DOHH2 (cell line): ENCODE measurements around the gene SSBP1.

Source experiments
- H3F3A ChIP-seq: fragments of 200-600 bp; sonication (generic), shearing (Covaris generic); 2 replicates; pipeline ENCODE4 v1.6.0; 2016; ENCODE audit warnings: antibody characterized with exemption, mild to moderate bottlenecking; ENCODE audit not compliant: control insufficient read depth, insufficient read depth
- H3K27ac ChIP-seq: fragments of 200-600 bp; sonication (generic); 2 replicates; pipeline ENCODE4 v1.5.1; 2014; ENCODE audit warnings: low read depth, mild to moderate bottlenecking, low read length, moderate library complexity
- H3K27me3 ChIP-seq: fragments of 200-600 bp; sonication (generic); 2 replicates; pipeline ENCODE4 v1.6.1; 2014; ENCODE audit warnings: mild to moderate bottlenecking, low read length, mixed read lengths; ENCODE audit not compliant: control insufficient read depth
- H3K36me3 ChIP-seq: fragments of 200-600 bp; sonication (generic); 2 replicates; pipeline ENCODE4 v1.6.1; 2014; ENCODE audit warnings: mild to moderate bottlenecking, low read length, moderate library complexity, mixed read lengths; ENCODE audit not compliant: control insufficient read depth
- H3K4me1 ChIP-seq: fragments of 200-600 bp; sonication (generic); 2 replicates; pipeline ENCODE4 v1.6.1; 2014; ENCODE audit warnings: mild to moderate bottlenecking, low read length, mixed read lengths; ENCODE audit not compliant: control insufficient read depth
- H3K4me2 ChIP-seq: fragments of 200-600 bp; sonication (generic); 2 replicates; pipeline ENCODE4 v1.6.0; 2014; ENCODE audit warnings: mild to moderate bottlenecking, low read length, moderate library complexity
- H3K4me3 ChIP-seq: fragments of 200-600 bp; sonication (generic); 2 replicates; pipeline ENCODE4 v1.5.1; 2014; ENCODE audit warnings: mild to moderate bottlenecking, low read length, mixed read lengths
- H3K79me2 ChIP-seq: fragments of 200-600 bp; sonication (generic); 2 replicates; pipeline ENCODE4 v1.6.1; 2014; ENCODE audit warnings: mild to moderate bottlenecking, low read length, mixed read lengths; ENCODE audit not compliant: control insufficient read depth
- H3K9me2 ChIP-seq: fragments of 200-600 bp; sonication (generic); replicated peaks from 2 replicates; pipeline ENCODE4 v1.6.1; 2014; ENCODE audit warnings: mild to moderate bottlenecking, low read length, mixed read lengths; ENCODE audit not compliant: control insufficient read depth
- H3K9me3 ChIP-seq: fragments of 200-600 bp; sonication (generic); 2 replicates; pipeline ENCODE4 v1.6.1; 2014; ENCODE audit warnings: antibody characterized with exemption, low read length, mixed read lengths; ENCODE audit not compliant: control insufficient read depth, insufficient read depth
- H4K20me1 ChIP-seq: fragments of 200-600 bp; sonication (generic); 2 replicates; pipeline ENCODE4 v1.6.0; 2014; ENCODE audit warnings: low read depth, mild to moderate bottlenecking, antibody characterized with exemption, low read length, moderate library complexity; ENCODE audit not compliant: control insufficient read depth, insufficient read depth
- CTCF ChIP-seq: fragments of 200-600 bp; sonication (generic); IDR thresholded peaks from one replicate; pipeline ENCODE4 v1.5.1; 2014; ENCODE audit warnings: antibody characterized with exemption, mild to moderate bottlenecking, low read depth, low read length; ENCODE audit not compliant: poor library complexity, severe bottlenecking
- EZH2phosphoT487 ChIP-seq: fragments of 200-600 bp; sonication (generic); IDR thresholded peaks from 2 replicates; pipeline ENCODE4 v1.6.1; 2017; ENCODE audit warnings: borderline replicate concordance, mild to moderate bottlenecking, antibody characterized with exemption, low read length, moderate library complexity, mixed read lengths

The SSBP1 gene

GRCh38 chr7:141785706-141786552 lies 47.8 kb downstream of the SSBP1 start:
- H3F3A ChIP-seq: no peaks in the 10 kb centered on the region
- no peak for TF ChIP-seq EZH2phosphoT487
- TF ChIP-seq CTCF: peak; percentile 98
- H3K4me2 ChIP-seq: no peak overlapping the region
- no peaks in the 10 kb centered on the region for H3K27me3 ChIP-seq
- H3K4me3 ChIP-seq: no peak overlapping the region
- H3K9me3 ChIP-seq: no peaks in the 10 kb centered on the region
- H3K79me2 ChIP-seq: no peaks in the 10 kb centered on the region
- no peaks in the 10 kb centered on the region for H4K20me1 ChIP-seq
- H3K27ac ChIP-seq: no peak overlapping the region
- no peaks in the 10 kb centered on the region for H3K9me2 ChIP-seq
- H3K36me3 ChIP-seq: no peaks in the 10 kb centered on the region
- H3K4me1 ChIP-seq: peaks cover 4% of the 10 kb centered on the region; the same call in 1 of the 2 replicates

GRCh38 chr7:141788296-141788695 lies 50.1 kb downstream of the SSBP1 start:
- Histone ChIP-seq H4K20me1 (no peaks in the 10 kb centered on the region), H3K9me3 (no peaks in the 10 kb centered on the region), H3K4me3 (no peak overlapping the region), H3K4me2 (no peak overlapping the region), H3K27me3 (no peaks in the 10 kb centered on the region), H3K27ac (no peak overlapping the region), H3K9me2 (no peaks in the 10 kb centered on the region), H3K79me2 (no peaks in the 10 kb centered on the region), H3K36me3 (no peaks in the 10 kb centered on the region), H3K4me1 (peaks cover 4% of the 10 kb centered on the region; the same call in 1 of the 2 replicates), H3F3A (no peaks in the 10 kb centered on the region)
- no peak for TF ChIP-seq CTCF
- no peak for TF ChIP-seq EZH2phosphoT487

- no peaks in the 10 kb centered on the region for H3K79me2 ChIP-seq
- no peak within 1 kb of the TSS for H3K4me3 ChIP-seq
- H3K4me1 ChIP-seq: peaks cover 4% of the 10 kb centered on the region; the same call in 1 of the 2 replicates
- no peaks in the 10 kb centered on the region for H3K36me3 ChIP-seq
- H3K27me3 ChIP-seq: no peaks in the 10 kb centered on the region
- TF ChIP-seq CTCF (no peak), EZH2phosphoT487 (no peak)
- no peaks in the 10 kb centered on the region for H4K20me1 ChIP-seq
- no peaks in the 10 kb centered on the region for H3K9me2 ChIP-seq
- no peak within 1 kb of the TSS for H3K4me2 ChIP-seq
- H3F3A ChIP-seq: no peaks in the 10 kb centered on the region
- H3K9me3 ChIP-seq: no peaks in the 10 kb centered on the region
- no peak within 1 kb of the TSS for H3K27ac ChIP-seq
Measured at GRCh38 chr7:141789917-141790316, 51.8 kb downstream of the SSBP1 start, which contains the start of gene TAS2R5. TSS of gene TAS2R5 (plus strand) at chr7:141790217. CDS start at chr7:141790362, 145 bp downstream.
